Measurements from ENCODE around the gene SAMHD1. TPM values are rescaled to one million over a fixed set of nuclear protein-coding genes. Genes with fewer than 3 reads are reported as not detected.

The SAMHD1 gene
- total RNA-seq, 4 donors from 2014 or later, result 373 to 639 (median 471) TPM

GRCh38 chr20:36885356-36885755 lies 66.2 kb downstream of the SAMHD1 start:
- Histone ChIP-seq H3K36me3 (peaks cover 13 to 18% (median 16%) of the 10 kb centered on the region in 4 donors), H3K4me3 (no peak overlapping the region), H3K27ac (replicated peaks in 1 of 4) (no peak overlapping the region), H3K9me3 (no peaks in the 10 kb centered on the region), H3K4me1 (peaks cover 9 to 18% (median 12%) of the 10 kb centered on the region in 4 donors), H3K27me3 (no peaks in the 10 kb centered on the region)
- no peak for DNase-seq (ENCODE audit: extremely low spot score)
- TF ChIP-seq POLR2A (IDR thresholded peaks at IDR 0.05; ENCODE audit: low read depth) (no peak), CTCF (IDR thresholded peaks at IDR 0.05) (peak; percentile 10 to 22 (median 18))
- intact Hi-C loops (cut with DNase I), result loop anchor here (10.0 kb wide), 1 partner anchor 331 kb away; no protein-coding TSS in a partner anchor
- 60% methylated on average over 8 of the region's 8 CpGs for WGBS

GRCh38 chr20:36883977-36884535 lies 67.5 kb downstream of the SAMHD1 start:
- intact Hi-C loops (cut with DNase I), result loop anchor here (10.0 kb wide), 1 partner anchor 329 kb away; no protein-coding TSS in a partner anchor
- Histone ChIP-seq H3K27ac (replicated peaks in 1 of 4) (no peak overlapping the region), H3K27me3 (no peaks in the 10 kb centered on the region), H3K9me3 (no peaks in the 10 kb centered on the region), H3K4me1 (peaks cover 9 to 18% (median 12%) of the 10 kb centered on the region in 4 donors), H3K36me3 (peaks cover 2 to 5% (median 3%) of the 10 kb centered on the region in 4 donors), H3K4me3 (no peak overlapping the region)
- TF ChIP-seq POLR2A (IDR thresholded peaks at IDR 0.05; ENCODE audit: low read depth), result no peak
- no peak for TF ChIP-seq CTCF (IDR thresholded peaks at IDR 0.05)
- no peak for TF ChIP-seq POLR2AphosphoS5 (IDR thresholded peaks at IDR 0.05)
- TF ChIP-seq EP300 (IDR thresholded peaks at IDR 0.05), result no peak
- DNase-seq (ENCODE audit: extremely low spot score), result no peak
- WGBS, result 88% methylated on average over 6 of the region's 6 CpGs

- Histone ChIP-seq H3K27ac (replicated peaks in 1 of 4) (no peak overlapping the region), H3K9me3 (no peaks in the 10 kb centered on the region), H3K4me1 (peaks cover 2 to 5% (median 3%) of the 10 kb centered on the region in 4 donors), H3K36me3 (no peaks in the 10 kb centered on the region), H3K27me3 (no peaks in the 10 kb centered on the region), H3K4me3 (no peak overlapping the region)
- 83% methylated on average over 4 of the region's 4 CpGs for WGBS
- intact Hi-C loops (cut with DNase I), result loop anchor here (10.0 kb wide), 1 partner anchor 327 kb away; no protein-coding TSS in a partner anchor
- DNase-seq (ENCODE audit: extremely low spot score), result no peak
- TF ChIP-seq POLR2AphosphoS5 (IDR thresholded peaks at IDR 0.05) (no peak), EP300 (IDR thresholded peaks at IDR 0.05) (no peak), POLR2A (IDR thresholded peaks at IDR 0.05; ENCODE audit: low read depth) (no peak), CTCF (IDR thresholded peaks at IDR 0.05) (no peak)
These were observed 69.6 kb downstream of the SAMHD1 start for GRCh38 chr20:36881888-36882287.

- no peaks in the 10 kb centered on the region for H3K27me3 ChIP-seq
- no peak for TF ChIP-seq POLR2A (IDR thresholded peaks at IDR 0.05; ENCODE audit: low read depth)
- TF ChIP-seq CTCF (IDR thresholded peaks at IDR 0.05), result no peak
- no peak for TF ChIP-seq POLR2AphosphoS5 (IDR thresholded peaks at IDR 0.05)
- TF ChIP-seq EP300 (IDR thresholded peaks at IDR 0.05), result no peak
- H3K4me3 ChIP-seq, result no peak overlapping the region
- no peak overlapping the region for H3K27ac ChIP-seq (replicated peaks in 1 of 4)
- intact Hi-C loops (cut with DNase I), result loop anchor here (10.0 kb wide), 1 partner anchor 327 kb away; no protein-coding TSS in a partner anchor
- 87% methylated on average over 16 of the region's 16 CpGs for WGBS
- no peaks in the 10 kb centered on the region for H3K36me3 ChIP-seq
- no peaks in the 10 kb centered on the region for H3K9me3 ChIP-seq
- DNase-seq (ENCODE audit: extremely low spot score), result no peak
- no peaks in the 10 kb centered on the region for H3K4me1 ChIP-seq
These were observed 70.2 kb downstream of the SAMHD1 start for GRCh38 chr20:36881331-36881730.

Measured in esophagus muscularis mucosa (tissue), 4 donors.